ENCODE measurements around the gene TMEM89. TPM values are rescaled to one million over a fixed set of nuclear protein-coding genes. Genes with fewer than 3 reads are reported as not detected.

Gene TMEM89
- total and polyA plus RNA-seq, 2 donors from 2014 or later = not detected

DNA sequence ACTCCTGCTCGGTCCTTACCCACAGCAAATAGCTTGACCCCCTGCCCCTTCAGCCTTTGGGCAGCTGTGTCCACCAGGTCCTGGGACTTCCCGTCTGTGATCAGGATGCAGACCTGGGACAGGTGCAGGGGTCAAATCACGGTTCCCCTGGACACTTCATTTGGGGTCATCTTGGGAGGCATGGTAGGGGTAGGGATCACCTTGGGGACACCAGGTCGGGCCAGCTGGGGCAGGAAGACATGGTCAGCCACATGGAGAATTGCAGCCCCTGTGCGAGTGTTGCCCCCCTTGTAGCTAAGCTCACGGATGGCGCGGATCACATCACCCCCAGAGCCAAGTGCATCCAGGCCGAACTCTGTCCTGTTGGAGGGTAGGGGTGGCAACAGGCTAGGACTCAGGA lies 28.2 kb downstream of the TMEM89 start:
- FAIRE-seq = no peak
- Histone ChIP-seq H3K9ac (ENCODE audit: low read length in 3 of 3) (no peak overlapping the region), H3K9me3 (ENCODE audit: control insufficient read depth in 2 of 3, insufficient read depth in 1 of 3, low read length in 3 of 3) (no peaks in the 10 kb centered on the region), H3K36me3 (ENCODE audit: control insufficient read depth in 2 of 3, insufficient read depth in 3 of 3, low read length in 3 of 3) (no peaks in the 10 kb centered on the region), H3K4me1 (ENCODE audit: control insufficient read depth in 2 of 3, insufficient read depth in 2 of 3, low read depth in 1 of 3, low read length in 3 of 3) (no peaks in the 10 kb centered on the region), H3K27ac (ENCODE audit: low read depth in 2 of 2, low read length in 2 of 2) (no peak overlapping the region), H3K27me3 (ENCODE audit: control insufficient read depth, insufficient read depth, low read length) (no peaks in the 10 kb centered on the region), H3K4me3 (ENCODE audit: low read length in 3 of 3) (no peak overlapping the region)
- intact Hi-C loops (cut with DNase I) = no loop called here
- DNase-seq = no peak
- TF ChIP-seq, protein P1, sequence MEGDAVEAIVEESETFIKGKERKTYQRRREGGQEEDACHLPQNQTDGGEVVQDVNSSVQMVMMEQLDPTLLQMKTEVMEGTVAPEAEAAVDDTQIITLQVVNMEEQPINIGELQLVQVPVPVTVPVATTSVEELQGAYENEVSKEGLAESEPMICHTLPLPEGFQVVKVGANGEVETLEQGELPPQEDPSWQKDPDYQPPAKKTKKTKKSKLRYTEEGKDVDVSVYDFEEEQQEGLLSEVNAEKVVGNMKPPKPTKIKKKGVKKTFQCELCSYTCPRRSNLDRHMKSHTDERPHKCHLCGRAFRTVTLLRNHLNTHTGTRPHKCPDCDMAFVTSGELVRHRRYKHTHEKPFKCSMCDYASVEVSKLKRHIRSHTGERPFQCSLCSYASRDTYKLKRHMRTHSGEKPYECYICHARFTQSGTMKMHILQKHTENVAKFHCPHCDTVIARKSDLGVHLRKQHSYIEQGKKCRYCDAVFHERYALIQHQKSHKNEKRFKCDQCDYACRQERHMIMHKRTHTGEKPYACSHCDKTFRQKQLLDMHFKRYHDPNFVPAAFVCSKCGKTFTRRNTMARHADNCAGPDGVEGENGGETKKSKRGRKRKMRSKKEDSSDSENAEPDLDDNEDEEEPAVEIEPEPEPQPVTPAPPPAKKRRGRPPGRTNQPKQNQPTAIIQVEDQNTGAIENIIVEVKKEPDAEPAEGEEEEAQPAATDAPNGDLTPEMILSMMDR (IDR thresholded peaks at IDR 0.05; ENCODE audit: borderline replicate concordance, extremely low read depth, insufficient read depth) = no peak

DNA sequence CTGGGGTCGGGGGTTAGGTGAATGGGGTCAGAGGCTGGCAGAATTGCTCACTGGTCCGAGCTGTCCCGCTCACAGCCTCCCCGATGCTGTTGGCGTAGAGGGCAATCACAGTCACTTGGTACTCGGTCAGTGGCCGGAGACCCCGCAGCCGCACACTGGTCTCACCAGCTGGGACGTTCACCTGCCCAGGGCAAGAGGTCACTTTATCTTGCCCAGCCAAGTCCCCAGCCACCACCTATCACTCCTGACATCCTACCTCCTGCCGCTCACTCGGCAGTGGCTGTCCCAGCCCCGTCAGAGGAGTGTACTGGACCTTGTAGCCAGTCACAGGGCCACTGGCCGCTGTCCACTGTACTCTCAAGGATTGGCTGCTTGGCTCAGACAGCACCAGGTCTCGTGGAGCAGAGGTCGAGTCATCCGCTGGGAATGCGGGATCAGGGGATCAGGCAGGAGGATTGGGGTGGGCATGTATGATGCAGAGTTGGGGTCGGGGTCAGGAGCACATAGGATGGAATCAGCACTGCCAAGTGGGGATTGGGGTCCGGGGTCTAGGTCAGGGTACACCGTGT lies 29.0 kb downstream of the TMEM89 start:
- no peak overlapping the region for H3K4me3 ChIP-seq (ENCODE audit: low read length in 3 of 3)
- H3K9me3 ChIP-seq (ENCODE audit: control insufficient read depth in 2 of 3, insufficient read depth in 1 of 3, low read length in 3 of 3) = no peaks in the 10 kb centered on the region
- no peaks in the 10 kb centered on the region for H3K27me3 ChIP-seq (ENCODE audit: control insufficient read depth, insufficient read depth, low read length)
- intact Hi-C loops (cut with DNase I) = no loop called here
- FAIRE-seq = no peak
- no peak for DNase-seq
- no peak overlapping the region for H3K9ac ChIP-seq (ENCODE audit: low read length in 3 of 3)
- H3K27ac ChIP-seq (ENCODE audit: low read depth in 2 of 2, low read length in 2 of 2) = no peak overlapping the region
- no peaks in the 10 kb centered on the region for H3K36me3 ChIP-seq (ENCODE audit: control insufficient read depth in 2 of 3, insufficient read depth in 3 of 3, low read length in 3 of 3)
- TF ChIP-seq, protein P1 (IDR thresholded peaks at IDR 0.05; ENCODE audit: borderline replicate concordance, extremely low read depth, insufficient read depth) = no peak
- H3K4me1 ChIP-seq (ENCODE audit: control insufficient read depth in 2 of 3, insufficient read depth in 2 of 3, low read depth in 1 of 3, low read length in 3 of 3) = no peaks in the 10 kb centered on the region

DNA sequence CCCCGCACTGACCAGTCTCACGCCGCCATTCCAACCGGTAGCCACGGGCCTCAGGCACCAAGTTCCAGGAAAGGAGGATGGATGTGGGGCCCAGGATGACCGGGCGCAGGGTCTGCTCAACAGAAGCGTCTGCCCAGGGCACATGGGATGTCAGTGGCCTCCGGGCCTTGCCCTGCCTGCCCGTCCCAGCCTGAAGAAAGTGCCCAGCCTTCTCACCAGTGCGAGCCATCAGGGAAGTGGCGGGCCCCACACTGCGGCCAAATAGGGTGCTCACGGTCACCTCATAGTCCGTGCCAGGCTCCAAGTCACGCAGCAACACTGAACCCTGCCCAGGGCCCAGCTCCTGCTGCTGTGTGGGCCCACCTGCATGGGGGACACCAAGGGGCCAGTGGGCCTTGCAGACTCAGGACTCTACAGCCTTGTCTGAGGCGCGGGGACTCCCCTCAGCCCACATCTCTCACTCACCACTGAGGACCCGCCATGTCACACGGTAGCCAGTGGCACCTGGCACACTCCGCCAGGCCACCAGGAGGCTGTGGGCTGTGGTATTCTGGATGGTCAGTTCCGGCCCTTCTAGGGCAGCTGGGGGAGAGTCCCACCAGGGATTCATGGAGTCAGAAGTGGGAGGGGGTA lies 29.6 kb downstream of the TMEM89 start:
- Histone ChIP-seq H3K9me3 (ENCODE audit: control insufficient read depth in 2 of 3, insufficient read depth in 1 of 3, low read length in 3 of 3) (no peaks in the 10 kb centered on the region), H3K4me3 (ENCODE audit: low read length in 3 of 3) (no peak overlapping the region), H3K27ac (ENCODE audit: low read depth in 2 of 2, low read length in 2 of 2) (no peak overlapping the region), H3K9ac (ENCODE audit: low read length in 3 of 3) (no peak overlapping the region), H3K27me3 (ENCODE audit: control insufficient read depth, insufficient read depth, low read length) (no peaks in the 10 kb centered on the region), H3K4me1 (ENCODE audit: control insufficient read depth in 2 of 3, insufficient read depth in 2 of 3, low read depth in 1 of 3, low read length in 3 of 3) (no peaks in the 10 kb centered on the region), H3K36me3 (ENCODE audit: control insufficient read depth in 2 of 3, insufficient read depth in 3 of 3, low read length in 3 of 3) (no peaks in the 10 kb centered on the region)
- TF ChIP-seq, protein P1 (IDR thresholded peaks at IDR 0.05; ENCODE audit: borderline replicate concordance, extremely low read depth, insufficient read depth) = no peak
- no peak for FAIRE-seq
- DNase-seq = no peak
- intact Hi-C loops (cut with DNase I) = no loop called here
